ENCODE data around the gene PRKCA. TPM values are rescaled to one million over a fixed set of nuclear protein-coding genes. Genes with fewer than 3 reads are reported as not detected.
A peak's percentile ranks its signal among the peaks of the same experiment; 100 is the strongest.

Gene PRKCA
- total RNA-seq, 1 donor from 2014 or later: 6.3 TPM

- no peak for DNase-seq (ENCODE audit: low read depth in 2 of 2)
Observed at GRCh38 chr17:66412857-66413558, 110.6 kb downstream of the PRKCA start.

DNA sequence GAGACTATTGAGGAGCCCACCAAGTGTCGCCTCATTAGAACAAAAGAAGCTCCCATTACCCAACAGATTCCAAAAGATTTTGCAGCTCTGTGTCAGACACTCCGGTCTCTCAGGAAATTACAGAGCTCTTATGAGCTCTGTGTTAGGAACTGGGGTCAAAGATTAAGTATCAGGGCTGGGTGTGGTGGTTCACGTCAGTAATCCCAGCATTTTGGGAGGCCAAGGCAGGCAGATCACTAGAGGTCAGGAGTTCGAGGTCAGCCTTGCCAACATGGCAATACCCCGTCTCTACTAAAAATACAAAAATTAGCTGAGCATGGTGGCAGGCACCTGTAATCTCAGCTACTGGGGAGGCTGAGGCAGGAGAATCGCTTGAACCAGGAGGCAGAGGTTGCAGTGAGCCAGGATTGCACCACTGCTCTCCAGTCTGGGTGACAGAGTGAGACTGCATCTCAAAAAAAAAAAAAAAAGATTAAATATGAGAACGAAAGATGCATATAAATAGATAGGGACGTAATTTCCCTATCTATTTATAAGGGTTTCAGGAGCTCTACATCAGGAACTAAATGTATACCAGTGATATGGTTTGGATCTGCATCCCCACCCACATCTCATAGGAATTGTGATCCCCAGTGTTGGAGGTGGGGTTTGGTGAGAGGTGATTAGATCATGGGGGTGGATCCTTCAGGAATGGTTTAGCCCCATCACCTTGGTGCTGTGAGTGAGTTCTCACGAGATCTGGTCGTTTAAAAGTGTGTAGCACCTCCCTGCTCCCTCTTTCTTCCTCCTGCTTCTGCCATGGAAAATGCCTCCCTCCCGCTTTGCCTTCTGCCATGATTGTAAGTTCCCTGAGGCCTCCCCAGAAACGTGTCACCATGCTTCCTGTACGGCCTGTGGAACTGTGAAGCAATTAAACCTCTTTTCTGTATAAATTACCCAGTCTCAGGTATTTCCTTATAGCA, 111.4 kb downstream of the PRKCA start:
- no peak for DNase-seq (ENCODE audit: low read depth in 2 of 2)

DNA sequence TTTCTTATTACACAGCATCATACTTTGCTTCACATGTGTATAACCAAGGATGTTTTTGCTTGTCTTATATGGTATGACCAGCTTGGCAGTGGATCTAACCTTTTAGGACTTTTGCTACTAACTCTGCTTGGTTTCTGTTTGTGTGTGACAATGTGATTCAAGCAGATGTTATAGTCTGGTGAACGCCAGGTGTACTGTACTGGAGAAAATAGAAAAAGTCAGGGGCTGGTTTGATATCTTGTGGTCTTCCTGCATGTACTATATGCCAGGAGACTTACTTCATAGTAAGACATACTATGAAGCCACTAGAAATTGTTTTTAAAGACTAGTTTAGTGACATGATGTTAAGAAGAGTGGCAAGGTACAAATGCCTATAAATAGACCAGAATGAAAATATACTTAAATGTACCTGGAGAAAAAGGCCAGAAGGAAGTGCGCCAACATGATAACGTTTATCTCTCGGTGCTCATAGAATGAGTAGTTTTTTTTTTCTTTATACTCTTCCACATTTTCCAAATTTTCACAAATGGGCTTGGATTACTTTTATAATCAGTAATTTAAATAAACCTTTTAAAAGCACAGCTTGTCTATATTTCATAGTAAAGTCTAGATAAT, 112.3 kb downstream of the PRKCA start:
- DNase-seq (ENCODE audit: low read depth in 2 of 2): no peak

DNA sequence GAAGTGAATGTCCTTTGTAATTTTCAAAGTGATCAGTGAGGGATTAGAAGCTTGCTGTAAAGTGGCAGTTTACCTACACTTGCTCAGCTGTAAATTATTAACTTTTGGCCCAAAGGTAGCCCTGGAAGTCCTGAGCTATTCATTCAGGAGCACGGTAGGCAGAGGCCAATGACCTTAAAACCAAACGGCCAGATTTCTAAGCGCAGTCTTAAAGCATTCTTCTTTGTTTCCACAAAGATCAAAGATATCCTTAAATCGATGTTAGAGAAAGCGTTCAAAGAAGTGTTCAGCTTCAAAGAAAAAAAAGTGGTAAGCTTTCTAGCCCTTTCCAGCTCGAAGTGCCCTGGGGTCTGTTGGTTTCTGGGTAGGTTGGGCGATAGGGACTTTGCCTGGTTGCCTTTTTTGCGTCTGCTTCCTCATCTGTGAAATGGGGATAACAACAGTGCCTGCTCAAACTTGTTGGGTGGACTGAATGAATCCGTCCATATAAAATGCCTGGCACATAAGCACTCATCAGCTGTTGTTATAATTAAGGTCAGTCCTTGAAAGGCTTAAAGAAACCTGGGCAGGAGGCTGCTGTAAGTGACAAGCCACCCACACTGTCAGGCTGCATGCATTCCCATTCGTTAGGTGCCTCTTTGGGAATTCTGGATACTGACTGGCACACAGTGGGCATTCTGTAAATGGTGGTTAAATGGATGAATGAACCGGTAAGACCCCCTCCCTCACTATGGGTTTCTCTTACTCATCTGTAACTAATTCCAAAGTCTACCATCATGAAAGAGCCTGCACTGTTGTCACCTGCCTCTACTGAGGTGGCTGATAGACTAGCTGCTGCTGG, 113.2 kb downstream of the PRKCA start:
- no peak for DNase-seq (ENCODE audit: low read depth in 2 of 2)

DNA sequence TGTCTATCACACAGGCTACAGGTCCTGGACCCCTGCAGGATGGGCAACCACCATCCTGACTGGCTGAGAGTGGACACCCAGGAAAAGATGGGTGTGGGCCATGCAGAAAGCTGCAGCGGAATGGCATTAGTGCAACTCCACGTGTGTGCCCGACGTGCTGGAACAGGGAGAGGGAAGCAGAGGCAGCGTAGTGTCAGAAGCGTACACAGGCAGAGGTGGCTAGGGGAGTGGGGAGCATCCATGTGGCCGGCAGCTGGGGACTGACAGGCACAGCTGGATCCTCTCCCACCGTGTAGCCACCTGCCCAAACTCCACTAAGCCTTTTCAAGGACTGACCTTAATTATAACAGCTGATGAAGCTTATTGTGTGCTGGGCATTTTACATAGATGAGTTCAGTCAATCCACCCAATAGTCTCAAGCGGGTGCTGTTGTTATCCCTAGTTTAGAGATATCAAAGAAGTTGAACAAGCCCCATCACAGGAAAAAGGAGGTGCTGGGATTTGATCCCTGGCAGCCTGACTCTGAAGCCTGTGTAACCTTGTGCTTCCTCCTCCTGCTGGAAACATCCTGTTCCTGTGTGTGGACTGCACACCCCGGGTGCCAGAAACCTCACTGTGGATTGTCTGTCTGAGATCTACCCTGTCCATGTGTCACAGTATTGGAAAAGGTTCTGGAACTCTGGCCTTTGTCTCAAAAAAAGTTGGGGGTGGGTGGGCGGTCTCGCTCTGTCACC, 114.0 kb downstream of the PRKCA start:
- peak; percentile 52 to 84 for DNase-seq (ENCODE audit: low read depth in 2 of 2)

DNA sequence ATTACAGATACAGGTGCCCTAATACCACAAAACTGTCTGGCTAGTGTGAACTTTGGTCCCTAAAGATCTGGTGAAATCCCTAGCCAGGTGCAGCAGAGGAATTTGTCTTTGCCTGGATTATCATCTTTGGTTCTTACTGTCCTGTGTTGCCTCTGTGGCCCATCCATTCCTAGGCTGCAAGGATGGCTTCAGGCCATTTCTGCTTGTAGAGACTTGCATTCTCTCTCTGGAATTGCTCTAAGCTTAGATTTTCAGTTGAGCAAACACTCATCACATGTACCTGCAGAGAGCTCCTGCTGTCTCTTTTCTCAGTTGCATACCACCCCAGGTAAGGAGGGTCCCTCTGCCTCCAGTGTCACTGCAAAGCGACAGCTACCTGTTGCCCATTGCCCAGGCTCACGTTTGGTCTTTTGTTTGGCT, 114.9 kb downstream of the PRKCA start:
- DNase-seq (ENCODE audit: low read depth in 2 of 2): no peak

DNA sequence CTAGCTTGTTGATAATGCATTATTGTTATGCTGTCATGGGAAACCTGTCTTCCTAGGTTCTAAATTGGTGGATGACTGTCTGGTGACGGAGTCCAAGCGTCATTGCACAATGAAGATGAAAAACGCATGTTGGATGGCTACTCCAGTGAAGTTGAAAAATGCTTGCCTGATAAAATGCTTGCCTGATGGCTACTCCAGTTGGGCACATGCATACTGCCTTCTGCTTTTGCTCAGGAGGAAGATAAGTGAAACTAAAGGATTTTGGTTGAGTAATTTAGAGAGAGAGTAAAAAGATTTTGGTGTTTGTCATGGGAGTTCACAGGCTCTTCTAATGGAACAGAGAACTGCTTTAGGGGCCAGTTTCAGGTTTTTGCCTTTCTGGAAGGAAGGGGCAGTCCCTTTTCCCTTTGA, 118.6 kb downstream of the PRKCA start:
- peak in 1 of 2 donors; percentile 13 for DNase-seq (ENCODE audit: low read depth in 2 of 2)

DNA sequence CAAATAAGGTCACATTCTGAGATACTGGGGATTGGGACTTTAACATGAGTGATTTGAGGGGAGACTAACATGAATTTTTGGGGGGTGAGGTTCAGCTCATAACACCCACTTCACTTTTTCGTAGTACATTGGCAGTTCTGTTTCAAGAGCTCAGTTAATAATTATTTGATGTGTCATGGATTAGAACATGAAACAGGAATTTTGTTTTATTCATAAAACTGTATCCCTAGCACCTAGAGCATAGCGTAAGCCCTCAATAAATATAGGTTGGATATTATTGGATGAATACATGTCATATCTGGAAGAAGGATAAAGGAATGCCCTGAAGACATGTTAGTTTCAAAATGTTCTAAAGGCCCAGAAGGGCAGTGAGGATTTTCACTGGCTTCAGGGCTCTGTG, 119.8 kb downstream of the PRKCA start:
- no peak for DNase-seq (ENCODE audit: low read depth in 2 of 2)

DNA sequence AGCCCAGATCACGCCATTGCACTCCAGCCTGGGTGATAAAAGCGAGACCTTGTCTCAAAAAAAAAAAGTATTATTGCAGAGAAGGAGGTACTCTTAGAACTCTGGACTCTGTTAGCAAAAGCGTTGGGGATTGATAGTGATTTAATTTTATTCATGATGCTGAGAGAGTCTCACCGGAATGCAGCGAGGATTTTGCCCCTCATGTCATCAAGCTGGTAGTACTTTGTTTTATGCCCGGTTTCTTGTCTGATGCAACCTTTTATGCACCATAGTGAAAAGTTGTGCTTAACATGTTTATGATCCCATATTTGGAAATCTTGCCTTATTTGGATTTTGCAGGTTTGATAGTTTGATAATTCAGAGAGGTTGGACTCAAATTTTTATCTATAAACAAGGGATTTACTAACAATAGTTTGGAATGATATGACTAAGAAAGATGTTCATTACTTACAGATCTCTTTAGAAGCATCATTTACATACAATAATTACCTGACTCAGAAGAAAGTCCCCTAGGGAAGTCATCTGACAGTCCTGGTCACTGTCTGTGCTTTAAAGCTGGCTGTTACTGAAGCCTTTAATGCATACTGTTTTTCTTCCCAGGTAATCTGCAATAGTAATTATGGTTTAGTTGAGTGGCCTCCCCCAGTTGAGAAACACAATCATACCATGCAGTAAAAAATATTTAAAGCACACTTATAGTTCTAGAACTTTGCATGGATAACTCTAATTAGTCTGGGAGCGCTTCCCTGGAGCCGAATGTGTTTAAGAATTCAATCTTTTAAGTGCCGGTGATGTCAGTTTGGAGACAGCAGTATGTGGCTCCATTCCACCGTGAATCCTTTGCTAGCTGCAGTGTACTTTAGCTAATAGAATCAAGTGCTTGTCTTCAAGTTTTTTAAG, 120.9 kb downstream of the PRKCA start:
- no peak for DNase-seq (ENCODE audit: low read depth in 2 of 2)

DNA sequence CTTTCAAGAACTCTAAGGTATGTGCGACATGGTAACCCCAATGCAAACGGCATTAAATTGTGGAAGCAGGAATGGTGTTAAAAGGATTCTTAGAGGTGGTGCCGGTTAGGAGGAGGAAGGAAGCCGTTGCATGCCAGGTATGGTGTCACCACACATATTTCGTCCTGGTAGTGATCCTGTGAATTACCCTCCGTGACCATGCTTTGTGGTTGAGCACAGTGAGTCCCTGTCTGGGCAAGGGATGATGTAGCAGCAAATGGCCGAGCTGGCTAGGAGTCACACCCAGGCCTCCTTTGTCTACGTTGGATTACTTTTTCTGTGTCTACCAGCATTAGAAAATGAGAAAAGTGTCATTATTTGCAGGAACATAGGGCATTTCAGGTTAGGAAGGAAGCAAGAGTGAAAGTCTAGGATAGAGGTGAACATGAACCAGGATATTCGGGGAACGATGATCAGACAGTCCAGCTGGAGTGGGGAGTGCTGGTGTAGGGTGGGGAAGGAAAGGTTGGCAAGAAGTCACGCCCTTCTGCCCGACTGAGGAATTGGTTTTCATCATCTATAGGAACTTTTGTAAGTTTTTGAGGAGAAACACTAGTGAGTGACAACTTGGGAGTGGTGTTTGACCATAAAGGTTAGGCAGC, 123.5 kb downstream of the PRKCA start:
- no peak for DNase-seq (ENCODE audit: low read depth in 2 of 2)

GRCh38 chr17:66426397-66427033, 124.1 kb downstream of the PRKCA start:
- DNase-seq (ENCODE audit: low read depth in 2 of 2): peak; percentile 29

DNA sequence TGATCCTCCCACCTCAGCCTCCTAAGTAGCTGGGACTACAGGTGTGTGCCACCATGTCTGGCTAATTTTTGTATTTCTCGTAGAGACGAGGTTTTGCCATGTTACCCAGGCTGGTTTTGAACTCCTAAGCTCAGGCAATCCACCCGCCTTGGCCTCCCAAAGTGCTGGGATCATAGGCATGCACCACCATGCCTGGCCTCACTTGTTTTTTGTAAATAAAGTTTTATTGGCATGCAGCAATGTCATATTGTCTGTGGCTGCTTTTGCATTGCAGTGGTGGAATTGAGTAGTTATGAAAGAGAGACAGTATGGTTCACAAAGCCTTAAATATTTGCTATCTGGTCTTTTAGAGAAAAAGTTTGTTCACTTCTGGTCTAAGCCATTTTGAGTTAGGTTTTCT, 124.7 kb downstream of the PRKCA start:
- no peak for DNase-seq (ENCODE audit: low read depth in 2 of 2)

- DNase-seq (ENCODE audit: low read depth in 2 of 2): no peak
Observed at GRCh38 chr17:66429680-66430079, 127.3 kb downstream of the PRKCA start.

- DNase-seq (ENCODE audit: low read depth in 2 of 2): peak in 1 of 2 donors; percentile 22
Observed at GRCh38 chr17:66430846-66431795, 128.7 kb downstream of the PRKCA start.

DNA sequence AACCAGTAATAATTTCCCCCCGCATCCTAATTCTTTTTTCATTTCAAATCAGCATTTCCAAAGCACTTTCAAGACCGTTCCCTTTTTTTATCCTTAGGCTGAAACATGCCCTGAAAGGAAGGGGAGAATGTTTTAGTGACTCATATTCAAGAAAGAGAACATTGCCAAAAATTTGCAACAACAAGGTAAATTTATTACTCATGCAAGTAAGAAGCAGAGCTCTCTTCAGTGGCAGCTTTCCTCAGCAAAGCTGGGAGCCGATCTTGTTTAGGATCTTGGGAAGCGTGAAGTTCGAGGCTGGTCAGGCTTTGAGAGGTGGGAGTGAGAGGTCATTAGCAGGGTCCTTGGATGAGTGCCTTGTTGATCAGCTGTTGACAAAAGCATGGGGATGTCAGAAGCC, 129.5 kb downstream of the PRKCA start:
- peak in 1 of 2 donors; percentile 72 for DNase-seq (ENCODE audit: low read depth in 2 of 2)

DNA sequence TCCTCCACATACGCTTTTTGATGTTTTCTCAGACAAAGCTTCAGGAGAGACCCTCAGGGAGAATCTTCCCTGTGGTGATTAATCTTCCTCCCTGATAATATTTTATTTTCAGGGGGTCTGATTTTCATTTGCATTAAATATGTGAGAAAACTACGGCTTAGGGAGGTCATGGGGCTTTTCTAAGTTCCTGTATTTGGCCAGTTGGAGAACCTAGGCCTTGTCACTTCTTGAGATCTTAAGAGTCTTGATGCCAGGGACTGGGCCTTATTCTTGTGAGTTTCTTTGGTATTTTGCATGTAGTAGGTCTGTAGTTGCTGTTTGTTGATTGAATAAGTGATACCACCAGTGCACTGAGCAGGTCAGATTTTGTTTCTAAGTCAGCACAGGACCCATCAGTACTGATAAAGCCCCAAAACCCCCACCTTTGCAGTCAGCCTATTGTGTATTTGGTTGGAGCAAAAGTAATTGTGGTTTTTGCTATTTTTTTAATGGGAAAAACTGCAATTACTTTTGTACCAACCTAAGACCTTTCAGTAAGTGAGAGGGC, 130.1 kb downstream of the PRKCA start:
- DNase-seq (ENCODE audit: low read depth in 2 of 2): no peak

GRCh38 chr17:66432996-66433551, 130.7 kb downstream of the PRKCA start:
- DNase-seq (ENCODE audit: low read depth in 2 of 2): peak in 1 of 2 donors; percentile 45

Measured in lung microvascular endothelial cell (primary cell).